ENCODE results near the gene RPS6KA3. TPM values are rescaled to one million over a fixed set of nuclear protein-coding genes. Genes with fewer than 3 reads are reported as not detected.

Gene RPS6KA3
- total RNA-seq, 4 donors from 2014 or later = 41.1 to 56.7 (median 50.7) TPM

GRCh38 chrX:20284992-20285391, 18.3 kb upstream of the RPS6KA3 start:
- Histone ChIP-seq H3K9me3 (no peaks in the 10 kb centered on the region), H3K4me3 (no peak overlapping the region), H3K4me1 (no peaks in the 10 kb centered on the region), H3K27ac (no peak overlapping the region), H3K36me3 (no peaks in the 10 kb centered on the region), H3K27me3 (no peaks in the 10 kb centered on the region)
- DNase-seq = no peak
- TF ChIP-seq POLR2A (IDR thresholded peaks at IDR 0.05) = no peak
- TF ChIP-seq CTCF (IDR thresholded peaks at IDR 0.05) = no peak

DNA sequence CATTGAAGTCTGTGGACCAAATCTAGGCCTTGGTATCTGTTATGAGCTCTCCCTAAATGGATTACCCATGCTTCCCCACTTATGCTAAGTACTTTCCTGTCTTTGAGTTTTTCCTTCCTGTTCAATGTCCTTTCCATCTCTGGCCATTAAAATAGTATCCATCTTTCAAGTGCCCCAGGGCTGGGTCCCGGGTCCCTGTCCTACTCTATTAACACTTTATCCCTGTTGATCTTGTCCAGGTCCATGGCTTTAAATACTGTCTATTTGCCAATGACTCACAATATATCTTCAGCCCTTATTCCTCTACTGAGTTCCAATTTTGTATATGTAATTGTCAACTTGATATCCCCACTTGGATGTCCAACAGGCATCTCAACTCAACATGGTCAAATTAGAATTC, 17.7 kb upstream of the RPS6KA3 start:
- no peaks in the 10 kb centered on the region for H3K9me3 ChIP-seq
- H3K27me3 ChIP-seq = no peaks in the 10 kb centered on the region
- no peaks in the 10 kb centered on the region for H3K36me3 ChIP-seq
- no peaks in the 10 kb centered on the region for H3K4me1 ChIP-seq
- no peak for DNase-seq
- no peak overlapping the region for H3K4me3 ChIP-seq
- H3K27ac ChIP-seq = no peak overlapping the region
- TF ChIP-seq POLR2A (IDR thresholded peaks at IDR 0.05) (no peak), CTCF (IDR thresholded peaks at IDR 0.05) (no peak)

DNA sequence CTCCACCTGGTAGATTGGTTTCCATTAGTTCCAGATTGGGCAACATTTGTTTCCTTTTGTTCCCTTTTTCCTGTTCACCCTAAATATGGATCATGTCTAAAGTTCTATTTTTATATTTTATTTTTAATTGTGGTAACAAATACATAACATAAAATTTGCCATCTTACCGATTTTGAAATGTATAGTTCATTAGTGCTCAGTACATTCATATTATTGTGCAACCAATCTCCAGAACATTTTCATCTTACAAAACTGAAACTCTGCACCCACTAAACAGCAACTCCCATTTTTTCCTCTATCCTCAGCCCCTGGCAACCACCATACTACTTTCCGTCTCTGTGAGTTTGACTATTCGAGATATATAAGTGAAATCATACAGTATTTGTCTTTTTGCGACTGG, 14.2 kb upstream of the RPS6KA3 start:
- no peak for DNase-seq
- H3K27me3 ChIP-seq = no peaks in the 10 kb centered on the region
- no peak overlapping the region for H3K4me3 ChIP-seq
- no peak overlapping the region for H3K27ac ChIP-seq
- H3K9me3 ChIP-seq = no peaks in the 10 kb centered on the region
- H3K36me3 ChIP-seq = no peaks in the 10 kb centered on the region
- no peaks in the 10 kb centered on the region for H3K4me1 ChIP-seq
- no peak for TF ChIP-seq CTCF (IDR thresholded peaks at IDR 0.05)
- no peak for TF ChIP-seq POLR2A (IDR thresholded peaks at IDR 0.05)

GRCh38 chrX:20274121-20274520, 7.4 kb upstream of the RPS6KA3 start:
- Histone ChIP-seq H3K9me3 (no peaks in the 10 kb centered on the region), H3K27ac (no peak overlapping the region), H3K36me3 (no peaks in the 10 kb centered on the region), H3K4me3 (no peak overlapping the region), H3K4me1 (no peaks in the 10 kb centered on the region), H3K27me3 (no peaks in the 10 kb centered on the region)
- DNase-seq = no peak
- TF ChIP-seq POLR2A (IDR thresholded peaks at IDR 0.05) (no peak), CTCF (IDR thresholded peaks at IDR 0.05) (no peak)

- H3K36me3 ChIP-seq = no peaks in the 10 kb centered on the region
- TF ChIP-seq CTCF (IDR thresholded peaks at IDR 0.05) (no peak), POLR2A (IDR thresholded peaks at IDR 0.05) (no peak)
- no peaks in the 10 kb centered on the region for H3K27me3 ChIP-seq
- peaks cover 0 to 5% (median 0%) of the 10 kb centered on the region in 4 donors for H3K4me1 ChIP-seq
- H3K27ac ChIP-seq = no peak overlapping the region
- DNase-seq = no peak
- H3K9me3 ChIP-seq = peaks cover 0 to 1% (median 0%) of the 10 kb centered on the region in 4 donors
- H3K4me3 ChIP-seq = no peak overlapping the region
These were observed 5.0 kb upstream of the RPS6KA3 start for GRCh38 chrX:20271730-20272129.

DNA sequence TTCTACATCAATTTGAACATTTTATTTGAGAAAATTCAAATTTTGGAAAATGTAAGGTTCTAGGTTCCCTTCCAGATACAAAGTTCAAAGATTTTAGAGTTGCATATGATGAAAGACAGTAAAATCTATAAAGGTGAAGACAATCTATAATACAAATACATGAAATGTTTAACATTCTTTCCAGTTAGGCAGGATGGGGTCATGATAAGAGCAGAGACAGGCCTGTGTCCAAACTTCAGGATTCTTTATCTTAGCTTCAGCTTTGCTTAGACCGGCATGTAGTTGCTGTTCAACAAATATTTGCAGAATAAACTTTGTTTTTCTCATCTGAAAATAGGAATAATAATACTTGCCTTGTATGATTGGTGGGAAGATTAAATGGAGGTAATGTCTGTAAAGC, 4.5 kb upstream of the RPS6KA3 start:
- DNase-seq = no peak
- Histone ChIP-seq H3K4me1 (peaks cover 0 to 5% (median 0%) of the 10 kb centered on the region in 4 donors), H3K9me3 (peaks cover 0 to 3% (median 0%) of the 10 kb centered on the region in 4 donors), H3K36me3 (no peaks in the 10 kb centered on the region), H3K4me3 (no peak overlapping the region), H3K27me3 (no peaks in the 10 kb centered on the region), H3K27ac (no peak overlapping the region)
- no peak for TF ChIP-seq CTCF (IDR thresholded peaks at IDR 0.05)
- no peak for TF ChIP-seq POLR2A (IDR thresholded peaks at IDR 0.05)

Measured in Peyer's patch (tissue), 4 donors.